HL-60/S4 treated with retinoic acid at 250 ng/mL for 4 days and 3 days (cell line): Measurements from ENCODE around the gene IGLL5.
"Not testable (repeated sequence)": the region's sequence is repeated elsewhere in the genome, so short reads cannot be mapped to it uniquely, and the experiment has no call there.

Experiments used
- in situ Hi-C: fragments of 300-500 bp; cut with MboI; formaldehyde crosslinking; loops from 2 replicates; pipeline ENCODE4 v1.7.0; 2022; ENCODE audit warnings: low sequenced_read_pairs

Gene IGLL5

GRCh38 chr22:22911327-22912134 lies 23.9 kb downstream of the IGLL5 start:
- in situ Hi-C loops, result no loop called here

- in situ Hi-C loops, result no loop called here
Observed at GRCh38 chr22:22912135-22912987, 24.7 kb downstream of the IGLL5 start.

DNA sequence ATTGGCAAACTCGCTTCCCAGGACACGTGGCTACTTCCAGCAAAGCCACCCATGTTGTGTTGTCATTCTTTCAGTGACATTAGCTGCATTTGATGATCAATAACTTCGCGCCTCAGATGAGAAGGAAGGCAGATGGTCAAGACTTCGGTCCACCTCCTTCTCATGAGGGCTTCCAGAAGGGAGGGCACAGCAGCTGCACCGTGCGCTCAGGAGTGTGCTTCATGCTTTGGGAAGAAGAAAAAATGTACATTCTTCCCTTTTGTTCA lies 25.3 kb downstream of the IGLL5 start:
- in situ Hi-C loops, result no loop called here

GRCh38 chr22:22913989-22914388 lies 26.4 kb downstream of the IGLL5 start:
- in situ Hi-C loops, result no loop called here

GRCh38 chr22:22914726-22915669 lies 27.4 kb downstream of the IGLL5 start:
- in situ Hi-C loops, result no loop called here

- in situ Hi-C loops, result no loop called here
Observed at GRCh38 chr22:22915670-22916035, 28.0 kb downstream of the IGLL5 start.

- in situ Hi-C loops, result no loop called here
Observed at GRCh38 chr22:22916215-22916951, 28.8 kb downstream of the IGLL5 start.

DNA sequence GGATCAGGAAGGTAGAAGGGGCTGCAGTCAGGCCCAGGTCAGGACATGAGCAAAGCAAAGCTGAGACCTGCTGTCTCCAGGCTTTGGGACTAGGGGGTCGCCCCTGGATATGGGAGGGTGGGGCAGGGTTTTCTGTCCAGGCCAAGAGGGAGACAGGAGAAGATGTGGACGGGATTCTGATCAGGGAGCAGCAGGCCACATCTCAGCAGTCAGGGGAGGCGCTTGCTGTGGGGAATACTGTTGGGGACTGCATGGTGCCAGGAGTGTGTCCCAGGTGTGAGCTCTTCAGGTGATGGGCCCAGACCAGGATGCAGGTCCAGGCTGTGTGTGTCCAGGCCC lies 29.3 kb downstream of the IGLL5 start:
- in situ Hi-C loops, result no loop called here

DNA sequence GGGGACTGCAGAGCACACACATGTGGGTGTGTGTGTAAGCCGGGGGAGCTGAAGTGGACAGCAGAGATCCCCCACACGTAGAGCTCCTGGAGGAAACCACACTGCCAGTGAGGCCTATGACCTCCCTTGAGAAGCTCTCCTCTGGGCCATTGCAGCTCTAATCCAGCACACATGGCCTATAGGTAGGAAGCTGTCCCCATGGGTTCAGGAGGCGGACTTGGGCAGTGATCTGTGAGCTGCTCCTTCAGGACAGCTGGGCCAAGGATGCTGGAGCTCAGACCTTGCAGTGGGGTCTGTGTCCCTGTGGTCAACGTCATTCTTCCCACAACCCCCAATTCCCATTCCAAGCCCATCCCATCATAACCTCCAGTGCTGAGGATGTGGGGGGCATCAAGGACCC lies 29.8 kb downstream of the IGLL5 start:
- in situ Hi-C loops, result no loop called here

DNA sequence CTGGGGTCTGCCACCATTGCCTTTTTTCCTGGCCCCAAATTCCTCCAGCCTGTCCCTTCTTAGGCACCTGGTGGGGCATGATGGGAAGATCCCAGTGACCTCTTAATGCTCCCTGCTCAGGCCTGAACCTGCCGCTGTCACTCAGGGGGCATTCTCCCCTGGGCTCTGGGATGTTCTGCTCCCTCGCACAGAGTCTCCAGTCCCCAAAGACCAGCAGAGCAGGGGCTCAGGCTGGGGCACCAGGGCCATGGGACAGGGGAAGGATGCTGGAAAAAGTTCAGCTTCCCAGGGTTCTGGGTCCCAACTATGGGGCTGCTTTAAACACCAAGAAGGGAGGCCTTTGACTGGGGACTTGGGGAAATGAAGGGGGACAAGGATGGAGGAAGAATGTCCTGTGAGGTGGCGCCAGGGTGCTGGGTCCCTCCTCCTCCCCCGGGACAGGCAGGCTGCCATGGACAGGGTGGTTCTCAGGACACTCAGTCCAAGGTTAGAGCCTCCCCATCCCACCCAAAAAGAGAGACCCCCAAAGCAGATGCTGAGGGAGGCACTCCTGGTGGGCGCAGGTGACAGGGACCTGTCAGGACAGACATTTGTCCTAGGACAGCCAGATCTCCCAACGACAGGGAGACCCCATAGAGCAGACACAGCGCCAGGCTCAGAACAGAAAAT lies 30.8 kb downstream of the IGLL5 start:
- in situ Hi-C loops, result no loop called here

DNA sequence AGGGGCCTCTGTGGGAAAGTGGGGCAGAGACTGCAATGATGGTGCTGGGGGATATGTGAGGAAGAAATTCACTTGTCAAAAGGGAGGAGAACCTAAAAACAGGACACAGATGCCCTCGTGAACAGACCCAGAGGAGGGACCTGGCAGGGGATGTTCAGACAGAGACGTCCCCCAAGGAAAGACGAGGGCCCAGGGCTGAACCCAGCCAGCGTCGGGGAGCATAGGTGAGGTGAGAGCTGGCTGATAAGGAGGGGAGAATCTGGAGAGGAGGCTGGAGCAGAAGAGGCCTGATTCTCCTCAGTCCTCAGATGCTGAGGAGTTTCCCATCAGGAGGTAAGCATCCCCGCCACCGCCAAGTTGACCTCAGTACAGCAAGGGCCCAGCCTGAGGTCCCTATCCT lies 31.4 kb downstream of the IGLL5 start:
- in situ Hi-C loops, result no loop called here

DNA sequence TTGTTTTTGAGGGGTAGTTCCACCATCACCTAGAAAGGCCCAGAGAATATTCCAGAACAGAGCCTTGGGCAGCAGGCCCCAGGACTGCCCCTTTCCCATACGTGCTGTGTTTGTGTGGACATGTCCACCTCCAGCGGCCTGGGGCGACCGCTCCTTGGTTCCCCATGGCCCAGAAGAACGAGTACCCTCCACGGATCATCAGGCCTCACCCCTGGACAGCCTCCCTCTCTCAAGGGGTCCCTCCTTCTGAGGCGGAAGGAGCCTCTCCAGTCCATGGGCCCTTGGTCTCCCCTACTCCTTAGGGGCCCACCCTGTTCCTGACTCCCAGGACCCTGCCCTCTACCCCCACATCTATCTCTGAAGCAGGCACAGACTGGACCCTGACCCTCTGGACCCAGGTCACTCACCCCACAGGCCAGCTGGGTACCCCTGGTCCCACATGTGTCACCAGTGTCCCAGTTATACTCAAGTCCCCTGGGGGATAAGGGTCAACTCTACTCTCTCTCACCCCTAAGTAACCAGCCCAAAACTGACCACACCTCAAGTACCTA lies 32.6 kb downstream of the IGLL5 start:
- in situ Hi-C loops, result no loop called here

GRCh38 chr22:22920910-22921550 lies 33.4 kb downstream of the IGLL5 start:
- in situ Hi-C loops, result no loop called here

DNA sequence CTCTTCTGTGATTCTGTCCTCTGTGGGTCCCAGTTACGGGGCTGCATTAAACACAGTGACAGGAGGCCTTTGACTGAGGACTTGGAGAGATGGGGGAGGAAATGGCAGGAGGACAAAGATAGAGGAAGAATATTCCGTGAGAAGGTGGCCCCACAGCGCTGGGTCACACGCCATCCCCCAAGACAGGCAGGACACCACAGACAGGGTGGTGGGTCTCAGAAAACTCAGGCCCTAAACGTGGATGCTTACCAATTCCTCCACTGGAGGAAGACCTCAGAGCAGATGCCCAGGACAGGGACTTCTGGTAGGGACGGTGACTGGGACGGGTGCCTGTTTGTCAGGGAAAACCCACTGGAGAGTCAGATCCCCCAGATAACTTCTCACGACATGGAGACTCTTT lies 34.0 kb downstream of the IGLL5 start:
- in situ Hi-C loops, result no loop called here

DNA sequence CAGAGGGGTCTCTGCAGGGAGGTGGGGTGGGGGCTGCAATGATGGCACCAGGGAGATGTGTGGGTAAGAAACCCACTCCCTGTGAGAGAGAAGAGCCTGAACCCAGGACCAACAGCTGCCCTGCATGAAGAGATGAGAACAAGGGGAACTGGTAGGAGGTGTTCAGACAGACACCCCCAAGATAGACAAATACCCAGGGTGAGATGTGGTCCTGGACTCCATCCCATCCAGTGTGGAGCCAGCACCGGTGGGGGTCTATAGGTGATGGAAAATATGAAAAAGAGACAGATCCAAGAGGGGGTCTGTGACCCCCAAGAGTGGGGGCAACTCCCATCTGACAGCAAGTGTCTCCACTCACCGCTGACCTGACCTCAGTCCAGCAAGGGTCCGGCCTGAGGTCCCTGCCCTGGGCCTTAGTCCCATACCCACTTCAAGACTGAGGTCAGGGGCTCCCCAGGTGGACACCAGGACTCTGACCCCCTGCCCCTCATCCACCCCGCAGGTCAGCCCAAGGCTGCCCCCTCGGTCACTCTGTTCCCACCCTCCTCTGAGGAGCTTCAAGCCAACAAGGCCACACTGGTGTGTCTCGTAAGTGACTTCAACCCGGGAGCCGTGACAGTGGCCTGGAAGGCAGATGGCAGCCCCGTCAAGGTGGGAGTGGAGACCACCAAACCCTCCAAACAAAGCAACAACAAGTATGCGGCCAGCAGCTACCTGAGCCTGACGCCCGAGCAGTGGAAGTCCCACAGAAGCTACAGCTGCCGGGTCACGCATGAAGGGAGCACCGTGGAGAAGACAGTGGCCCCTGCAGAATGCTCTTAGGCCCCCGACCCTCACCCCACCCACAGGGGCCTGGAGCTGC lies 34.7 kb downstream of the IGLL5 start:
- in situ Hi-C loops, result not testable (repeated sequence)

DNA sequence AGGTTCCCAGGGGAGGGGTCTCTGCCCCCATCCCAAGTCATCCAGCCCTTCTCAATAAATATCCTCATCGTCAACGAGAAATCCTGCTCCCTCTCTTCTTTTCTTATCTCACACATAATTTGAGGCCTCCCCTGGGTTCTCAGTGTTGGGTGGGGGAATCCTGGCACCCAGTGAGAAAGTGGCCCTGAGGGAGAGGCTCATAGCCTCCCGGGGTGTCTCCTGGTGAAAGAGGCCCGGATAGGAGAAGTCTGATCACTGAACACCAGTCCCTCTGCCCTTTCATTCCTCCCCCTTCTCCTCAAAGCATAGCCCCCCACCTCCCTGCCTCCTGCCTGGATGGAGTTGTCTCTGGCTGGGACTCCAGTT lies 35.3 kb downstream of the IGLL5 start:
- in situ Hi-C loops, result no loop called here

- in situ Hi-C loops, result no loop called here
Observed at GRCh38 chr22:22923379-22923778, 35.8 kb downstream of the IGLL5 start.

DNA sequence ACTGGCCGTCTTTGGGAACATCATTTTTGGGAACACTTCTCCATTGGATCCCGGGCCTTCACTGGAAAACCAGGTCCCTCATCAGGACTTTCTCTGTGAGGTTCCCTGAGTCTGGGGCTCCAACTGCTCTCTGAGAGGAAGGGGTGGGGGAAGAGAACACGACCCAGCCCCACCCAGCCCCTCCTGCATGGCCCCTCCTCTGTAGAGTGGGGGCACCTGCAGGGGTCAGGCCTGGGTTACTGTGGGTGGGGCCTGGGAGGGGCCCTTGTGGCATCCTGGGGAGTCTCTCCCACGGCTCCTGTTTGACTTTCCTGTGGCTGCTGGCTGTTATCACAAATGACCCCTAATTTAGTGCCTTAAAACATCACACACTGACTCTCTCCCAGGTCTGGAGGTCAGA lies 36.3 kb downstream of the IGLL5 start:
- in situ Hi-C loops, result no loop called here
